T-helper 1 cell (primary cell): Measurements from ENCODE around the gene CES5A.
A peak's percentile ranks its signal among the peaks of the same experiment; 100 is the strongest.
"Not testable (repeated sequence)": the region's sequence is repeated elsewhere in the genome, so short reads cannot be mapped to it uniquely, and the experiment has no call there.

ENCODE experiments used
- DNase-seq, 5 donors: peaks; one replicate each; pipeline ENCODE4 v3.0.0-alpha.2; 2012 to 2020

Gene CES5A

DNA sequence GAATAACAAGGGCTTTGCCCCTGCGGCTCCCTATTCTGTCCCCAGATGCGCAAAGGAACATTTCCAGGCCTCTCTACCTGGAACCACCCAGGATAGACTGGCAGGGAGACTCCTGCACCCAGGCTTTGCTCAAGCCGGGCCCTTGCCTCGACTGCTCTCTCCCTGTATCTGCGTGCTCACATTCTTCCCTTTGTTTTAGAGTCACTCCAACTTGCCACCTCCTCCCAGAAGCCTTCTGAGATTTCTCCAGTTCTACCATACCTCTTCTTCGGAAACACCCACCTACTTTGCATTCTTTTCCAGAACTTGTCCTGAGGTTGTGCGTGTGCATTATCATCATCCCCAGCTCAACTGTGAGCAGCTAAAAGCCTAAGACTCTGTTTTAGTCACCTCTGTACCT lies 3.0 kb downstream of the CES5A start:
- DNase-seq = no peak

DNA sequence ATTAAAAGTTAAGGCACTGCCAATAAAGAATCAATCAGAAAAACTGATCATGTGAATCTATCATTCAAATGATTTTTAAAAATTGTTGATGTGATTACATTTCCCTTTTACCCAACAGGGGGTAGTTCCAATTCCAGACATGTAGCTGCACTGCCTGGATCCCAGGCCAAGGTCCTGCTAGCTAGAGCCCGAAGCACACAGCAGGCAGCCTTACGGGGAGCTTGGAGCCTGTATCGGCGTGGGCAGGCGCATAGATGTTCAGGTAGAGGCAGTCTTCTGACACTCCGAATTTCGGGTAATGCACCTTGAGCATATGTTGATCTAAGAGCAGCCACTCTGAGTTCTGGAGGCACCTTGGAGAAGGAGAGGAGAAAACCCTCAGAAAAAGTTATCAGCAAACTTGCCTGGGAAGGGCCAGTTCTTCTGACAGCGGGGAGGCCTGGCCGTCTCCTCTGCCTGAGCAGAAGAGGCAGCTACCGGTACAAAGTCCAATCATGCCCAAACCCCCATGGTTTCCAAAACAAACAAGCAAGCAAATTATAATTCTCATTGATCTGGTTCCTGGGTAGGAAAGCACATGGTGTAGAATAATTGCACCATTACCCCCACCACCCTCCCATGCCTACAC lies 3.6 kb downstream of the CES5A start:
- DNase-seq = no peak

DNA sequence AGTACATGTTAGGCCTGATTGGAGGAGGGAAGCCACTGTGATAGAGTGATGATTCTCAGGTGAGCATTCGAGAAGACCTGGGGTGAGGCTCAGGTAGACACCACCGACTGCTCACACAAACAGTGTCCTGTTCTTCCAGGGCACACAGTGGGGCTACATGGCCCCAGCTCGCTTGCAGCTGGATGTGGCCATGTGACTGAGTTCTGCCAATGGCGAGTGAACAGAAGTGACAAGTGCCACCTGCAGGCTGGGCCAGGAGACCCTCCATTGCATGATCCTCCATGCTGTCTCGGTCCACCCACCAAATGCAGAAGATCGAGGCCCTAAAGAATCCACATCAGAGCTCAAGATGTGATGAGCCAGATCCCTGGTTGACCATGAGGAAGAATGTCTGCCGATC lies 6.2 kb downstream of the CES5A start:
- DNase-seq = no peak

DNA sequence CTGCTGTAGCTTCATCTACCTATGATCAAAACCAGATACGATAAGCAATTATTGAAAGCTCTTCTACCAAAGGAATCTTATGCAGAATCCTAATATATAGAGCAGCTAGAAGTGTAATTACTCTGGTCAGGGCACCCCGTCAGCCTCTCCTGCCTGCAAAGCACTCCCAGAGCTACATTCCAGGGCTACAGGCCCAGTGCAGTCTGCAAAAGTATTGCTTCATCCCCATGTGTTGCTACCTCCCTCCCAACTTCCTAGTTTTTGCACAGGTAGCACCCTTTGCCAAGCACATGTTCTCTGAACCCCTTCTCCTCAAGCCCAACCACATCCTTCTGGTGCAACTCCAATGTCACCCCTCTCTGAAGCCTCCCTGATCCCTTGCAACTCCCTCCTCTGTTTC lies 7.0 kb downstream of the CES5A start:
- no peak for DNase-seq

DNA sequence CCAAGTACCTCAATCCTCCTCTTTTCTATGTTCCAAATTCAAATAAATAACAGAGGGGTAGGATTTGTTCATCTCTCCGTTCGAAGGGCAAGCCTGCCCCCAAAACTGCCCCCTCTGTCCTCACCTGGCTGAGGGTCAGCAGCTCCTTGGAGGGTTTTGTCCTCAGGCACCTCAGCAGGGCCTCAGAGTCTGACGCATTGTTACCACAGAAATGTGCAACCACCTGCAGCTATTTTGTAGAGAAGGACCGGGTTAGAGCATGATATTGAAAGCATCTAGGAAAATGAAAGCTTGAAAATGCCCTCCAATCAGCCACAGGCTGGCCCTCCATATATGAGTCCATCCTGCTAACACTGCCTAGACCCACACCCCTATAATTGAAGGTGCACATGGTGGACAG lies 13.9 kb downstream of the CES5A start:
- DNase-seq = no peak

DNA sequence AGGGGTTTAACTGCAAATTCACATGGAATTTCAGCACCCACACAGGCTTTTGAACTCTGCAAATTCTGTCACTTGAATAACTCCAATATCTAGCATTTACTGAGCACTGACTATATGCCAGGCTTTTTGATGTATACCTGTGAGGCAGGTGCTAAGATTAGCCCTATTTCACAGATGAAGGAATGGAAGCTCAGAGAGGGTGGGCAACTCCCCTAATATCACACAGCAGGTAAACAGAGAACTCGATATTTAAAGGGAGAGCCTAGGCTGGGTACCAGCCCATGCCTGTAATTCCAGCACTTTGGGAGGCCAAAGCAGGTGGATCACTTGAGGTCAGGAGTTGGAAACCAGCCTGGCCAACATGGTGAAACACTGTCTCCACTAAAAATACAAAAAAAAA lies 17.5 kb downstream of the CES5A start:
- not testable (repeated sequence) for DNase-seq

DNA sequence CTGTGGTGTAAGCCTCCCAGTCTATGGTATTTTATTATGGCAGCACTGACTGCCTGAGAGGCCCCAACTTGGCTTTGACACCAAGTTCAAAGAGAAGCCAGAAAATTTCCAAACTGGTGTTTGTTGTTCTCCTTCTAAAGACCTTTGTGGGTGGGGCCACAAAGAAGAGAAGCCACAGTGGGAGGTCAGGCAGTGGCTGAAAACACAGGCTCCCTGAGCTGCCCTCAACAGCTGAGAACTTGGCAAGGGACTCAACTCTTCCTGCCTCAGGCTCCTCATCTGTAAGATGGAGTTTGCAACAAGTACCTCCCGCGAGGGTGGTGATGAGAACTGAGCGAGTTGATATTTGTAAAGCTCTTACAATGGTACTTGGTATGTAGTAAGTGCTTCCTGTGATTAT lies 18.2 kb downstream of the CES5A start:
- DNase-seq = no peak

DNA sequence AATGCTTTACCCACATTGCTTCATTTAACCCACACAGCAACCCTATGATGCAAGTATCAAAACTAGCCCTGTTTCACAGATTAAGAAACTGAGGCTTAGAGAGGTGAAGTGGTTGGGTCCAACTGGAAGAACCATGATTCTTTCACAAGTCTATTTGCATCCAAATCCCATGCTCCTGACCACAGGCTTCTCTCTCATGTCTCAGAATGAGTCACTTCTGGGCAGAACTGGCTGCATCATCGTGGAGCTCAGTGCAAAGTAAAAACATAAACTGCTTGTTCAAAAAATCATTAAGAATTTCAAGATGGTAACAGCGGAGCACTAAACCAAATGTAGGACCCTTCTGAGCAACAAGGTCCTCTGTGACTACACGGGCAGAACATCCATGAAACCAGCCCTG lies 22.1 kb downstream of the CES5A start:
- no peak for DNase-seq

DNA sequence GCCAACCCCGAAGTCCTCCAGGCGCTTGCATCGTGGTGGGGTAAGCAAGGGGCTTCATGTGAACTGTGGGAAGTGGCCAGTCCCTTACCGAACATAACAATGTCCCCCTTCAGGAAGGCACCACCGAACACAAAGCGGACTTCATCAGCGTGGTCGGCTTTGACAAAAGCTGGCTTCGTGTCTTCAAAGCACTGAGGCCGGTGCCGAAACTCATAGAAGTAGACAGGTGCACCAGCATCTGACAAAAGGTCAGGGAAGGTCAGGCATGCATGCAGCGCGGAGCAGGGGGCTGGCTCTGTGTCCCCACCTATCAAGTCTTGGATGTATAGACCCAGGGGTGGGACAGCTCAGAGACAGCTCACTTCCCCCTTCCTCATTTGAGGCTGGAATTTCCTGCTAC lies 25.6 kb downstream of the CES5A start:
- no peak for DNase-seq

DNA sequence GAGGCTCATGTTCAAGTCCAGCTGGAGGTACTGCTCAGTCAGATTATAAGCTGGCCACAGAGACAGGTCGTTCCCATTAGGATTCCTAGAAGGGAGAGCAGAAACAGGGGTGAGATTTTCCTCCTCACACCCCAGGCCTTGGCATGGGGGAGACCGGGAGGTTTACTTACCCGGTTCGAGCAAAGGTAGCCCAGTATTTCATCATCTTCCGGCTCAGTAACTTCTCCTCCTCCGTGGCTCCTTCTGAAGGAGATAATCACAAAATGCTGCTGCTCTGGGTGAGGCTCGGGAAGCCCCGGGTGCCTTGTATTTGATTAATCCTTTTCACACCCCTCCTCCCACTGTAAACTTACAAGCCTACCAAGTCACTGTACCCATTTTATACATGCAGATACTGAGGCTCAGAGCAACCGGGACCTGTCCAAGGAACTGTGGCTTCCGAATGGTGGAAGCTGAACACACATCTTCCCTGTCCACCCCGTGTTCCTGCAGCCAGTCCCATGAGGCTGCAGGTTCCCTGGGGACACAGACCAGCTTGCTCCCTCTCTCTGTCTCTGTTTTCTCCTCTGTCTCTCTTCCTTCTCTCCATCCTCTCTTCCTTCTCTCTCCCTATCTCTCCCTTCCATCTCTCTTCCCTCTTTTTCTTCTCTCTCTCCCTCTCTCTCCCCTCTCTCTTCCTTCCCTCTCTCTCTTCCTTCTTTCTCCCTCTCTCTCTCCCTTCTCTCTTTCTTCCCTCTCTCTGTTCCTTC lies 28.4 kb downstream of the CES5A start:
- DNase-seq = no peak

DNA sequence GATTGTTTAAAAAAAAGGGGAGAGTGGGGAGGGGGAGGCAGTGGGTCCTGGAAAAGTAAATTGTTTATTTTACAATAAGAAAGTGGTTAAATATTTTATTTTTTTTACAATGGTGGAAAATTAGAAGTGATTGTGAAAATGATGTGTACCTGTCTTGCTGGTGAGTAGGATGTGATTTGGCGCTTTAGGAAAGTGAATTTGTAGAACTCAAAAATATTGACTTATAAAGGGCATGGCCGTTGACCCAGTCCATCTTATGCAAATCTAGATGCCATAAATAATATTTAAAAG lies 32.1 kb downstream of the CES5A start:
- DNase-seq = no peak

DNA sequence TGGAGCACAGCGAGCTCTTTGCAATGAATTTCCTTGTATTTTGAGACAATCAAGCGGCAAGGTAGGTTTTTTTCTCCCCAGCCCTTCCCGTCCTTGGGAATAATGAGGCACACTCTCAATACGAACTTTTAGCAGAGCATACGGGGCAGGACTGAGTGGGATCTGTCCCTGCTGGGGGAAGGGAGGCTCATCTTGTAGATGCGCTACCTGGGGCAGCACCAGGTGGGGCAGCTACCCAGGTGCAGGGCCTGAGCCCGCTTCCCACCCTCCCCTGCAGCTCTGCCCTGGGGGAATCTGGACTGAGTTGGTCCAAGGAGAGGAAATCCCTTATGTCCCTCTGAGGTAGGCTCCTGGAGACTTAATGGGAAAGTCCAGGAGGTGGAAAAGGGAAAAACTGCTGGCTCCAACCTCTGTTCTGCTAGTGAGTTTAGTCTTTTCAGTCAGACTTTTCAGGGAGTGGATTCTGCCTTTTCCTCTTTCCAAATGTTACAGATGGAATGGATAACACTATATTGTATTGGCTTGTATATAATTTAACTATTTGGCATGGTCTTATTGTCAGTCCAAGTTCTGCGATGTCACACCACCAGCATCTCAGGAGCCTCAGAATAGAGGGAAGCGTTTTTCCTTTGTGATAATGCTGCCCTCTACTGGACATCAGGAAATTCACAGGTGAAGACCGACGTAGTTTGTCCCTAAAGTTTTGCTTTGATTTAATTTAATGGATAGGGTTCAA lies 32.6 kb downstream of the CES5A start:
- DNase-seq = peak in 2 of 5 donors; percentile 13 to 26

DNA sequence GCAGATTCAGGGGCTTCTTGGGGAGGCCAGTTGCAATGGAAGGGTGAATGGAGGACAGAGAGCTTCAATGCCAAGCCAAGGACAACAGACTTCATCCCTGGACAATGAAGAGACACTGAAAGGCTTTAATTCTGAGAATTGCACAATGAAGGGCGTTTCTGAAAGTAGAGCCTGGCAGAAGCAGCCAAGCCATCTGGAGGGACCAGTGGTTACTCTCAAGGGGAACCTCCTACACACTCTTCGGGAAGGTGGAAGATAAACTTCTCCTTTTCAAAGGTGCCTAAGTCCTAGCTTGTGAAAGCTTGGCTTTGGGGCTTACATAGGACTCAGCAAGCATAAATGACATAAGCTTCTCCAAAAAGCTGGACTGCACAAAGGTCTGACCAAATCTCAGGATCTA lies 36.1 kb downstream of the CES5A start:
- DNase-seq = no peak

DNA sequence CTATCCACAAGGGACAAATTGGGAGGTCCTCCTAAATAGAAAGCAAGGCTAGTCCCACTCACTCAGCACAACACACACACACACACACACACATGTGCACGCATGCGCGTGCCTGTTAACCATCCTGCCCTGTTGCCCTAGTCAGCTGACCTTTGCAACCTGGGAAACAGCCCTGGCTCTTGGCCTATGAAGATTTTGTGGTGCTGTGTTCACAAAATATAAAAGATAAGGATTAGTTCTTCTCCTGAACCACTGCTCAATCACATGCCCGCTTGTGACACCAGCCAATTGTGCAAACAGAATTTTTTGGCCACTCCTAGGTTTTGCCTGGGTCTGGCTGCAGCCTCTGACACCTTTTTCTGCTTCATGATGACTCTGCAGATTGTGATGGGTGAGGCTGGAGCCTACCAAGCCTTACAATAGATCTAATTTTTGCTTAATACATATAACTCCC lies 39.0 kb downstream of the CES5A start:
- no peak for DNase-seq

DNA sequence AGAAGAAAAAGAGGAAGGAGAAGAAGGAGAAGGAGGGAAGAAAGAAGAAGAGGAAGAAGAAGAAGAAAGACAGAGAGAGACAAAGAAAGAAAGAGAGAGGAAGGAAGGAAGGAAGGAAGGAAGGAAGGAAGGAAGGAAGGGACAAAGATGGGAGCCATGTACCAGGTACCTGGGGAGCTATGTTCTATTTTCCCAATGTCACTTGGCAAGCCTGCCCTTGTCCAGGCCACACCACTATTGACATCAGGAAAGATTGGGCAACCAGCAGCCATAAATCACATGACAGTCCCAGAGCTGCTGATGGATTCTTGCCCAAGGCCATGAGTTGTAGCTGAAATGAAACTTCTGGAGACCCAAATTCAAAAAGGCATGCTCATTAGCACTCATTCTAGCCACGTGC lies 39.6 kb downstream of the CES5A start:
- no peak for DNase-seq

DNA sequence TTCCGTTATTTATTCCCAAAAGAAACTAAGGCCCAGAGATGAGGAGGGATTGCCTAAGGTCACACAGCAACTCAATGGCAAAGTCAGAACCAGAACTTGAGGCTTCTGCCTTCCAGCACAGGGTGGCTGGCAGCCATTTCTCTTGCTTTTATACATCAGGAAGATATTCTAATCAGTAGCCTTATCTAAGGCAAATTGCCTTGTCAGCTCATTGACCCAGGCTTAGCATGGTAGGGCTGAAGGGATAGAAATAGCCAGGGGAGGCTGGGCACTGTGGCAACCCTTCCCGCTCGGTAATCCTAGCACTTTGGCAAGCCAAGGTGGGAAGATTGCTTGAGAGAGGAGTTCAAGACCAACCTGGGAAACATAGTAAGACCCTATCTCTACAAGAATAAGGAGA lies 40.0 kb downstream of the CES5A start:
- DNase-seq = not testable (repeated sequence)

DNA sequence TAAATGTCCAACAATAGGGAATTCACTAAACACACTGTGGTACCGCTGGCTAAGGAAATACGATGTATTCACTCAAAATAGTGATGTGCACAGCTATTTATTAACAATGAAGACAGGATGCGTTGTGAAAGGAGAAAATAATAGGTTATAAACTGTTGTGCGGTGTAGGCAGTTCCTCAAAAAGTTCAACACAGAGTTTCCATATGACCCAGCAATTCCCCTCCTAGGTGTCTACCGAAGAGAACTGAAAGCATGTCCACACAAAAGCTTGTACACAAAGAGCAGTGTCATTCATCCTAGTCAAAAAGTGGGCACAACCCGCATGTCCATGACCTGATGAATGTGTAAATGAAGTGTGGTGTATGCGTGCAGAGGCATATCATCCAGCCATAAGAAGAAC lies 41.1 kb downstream of the CES5A start:
- no peak for DNase-seq

DNA sequence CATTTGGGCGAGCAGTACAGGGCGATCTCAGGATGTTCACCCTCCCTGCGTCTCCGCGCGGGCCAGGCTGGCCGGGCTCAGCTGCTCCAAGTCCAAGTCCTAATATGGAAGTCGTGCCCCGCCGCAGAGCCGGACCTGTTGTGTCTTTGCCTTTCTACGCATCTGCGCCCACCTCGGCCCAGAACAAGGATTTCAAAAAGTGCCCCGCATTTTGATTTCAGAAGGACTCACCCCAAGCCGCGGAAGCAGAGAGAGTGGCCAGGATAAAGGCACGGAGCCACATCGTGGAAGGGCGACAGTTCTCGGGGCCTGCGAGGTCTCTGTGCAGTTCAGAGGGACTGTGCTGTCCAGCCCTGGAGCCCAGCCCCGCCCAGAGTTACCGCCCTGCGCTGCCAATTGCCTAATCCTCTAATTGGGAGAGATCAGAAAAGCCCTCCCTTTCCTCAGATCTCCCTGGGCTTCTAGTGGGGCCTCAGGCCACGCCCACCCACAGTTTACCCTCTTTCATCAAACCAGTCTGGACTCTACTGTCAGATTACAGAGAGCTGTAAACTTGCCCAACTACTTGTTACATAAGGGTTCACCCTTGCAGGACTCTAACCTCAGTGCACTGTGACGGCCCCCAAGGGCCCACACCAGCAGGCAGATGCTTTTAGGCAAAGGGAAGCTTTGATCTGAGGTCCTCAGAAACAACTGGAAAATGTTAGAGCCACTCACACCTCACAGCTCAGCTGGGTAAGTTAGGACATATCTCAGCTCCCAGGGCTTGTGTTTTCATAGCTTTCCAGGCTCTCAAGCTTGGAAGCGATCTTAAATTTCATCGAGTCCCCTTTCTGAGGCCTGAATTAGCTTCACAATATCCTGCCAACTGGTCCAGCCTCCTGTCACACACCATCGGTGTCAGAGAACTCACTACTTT lies 42.1 kb downstream of the CES5A start, which contains the start of gene CES1:
TSS of gene CES1 (minus strand) at position 324 of the 919 bp plus-strand sequence. CDS start at position 283, 41 bp downstream.
- DNase-seq = no peak

DNA sequence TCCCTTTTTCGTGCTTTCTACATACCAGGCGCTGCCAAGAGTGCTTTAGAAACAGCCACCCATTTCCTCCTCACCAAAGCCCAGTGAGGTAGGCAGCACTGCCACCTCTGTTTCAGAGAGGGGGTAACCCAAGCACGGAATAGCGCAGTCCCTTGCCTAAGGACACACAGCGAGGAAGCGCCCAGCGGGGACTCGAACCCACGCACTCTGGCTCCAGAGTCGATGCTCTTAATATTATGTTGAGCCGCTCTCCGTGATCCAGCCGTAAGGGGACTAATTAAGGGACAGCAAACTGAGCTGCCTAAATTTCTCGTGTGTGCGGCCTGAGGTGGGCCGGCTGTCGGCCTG lies 42.8 kb downstream of the CES5A start:
- DNase-seq = no peak

DNA sequence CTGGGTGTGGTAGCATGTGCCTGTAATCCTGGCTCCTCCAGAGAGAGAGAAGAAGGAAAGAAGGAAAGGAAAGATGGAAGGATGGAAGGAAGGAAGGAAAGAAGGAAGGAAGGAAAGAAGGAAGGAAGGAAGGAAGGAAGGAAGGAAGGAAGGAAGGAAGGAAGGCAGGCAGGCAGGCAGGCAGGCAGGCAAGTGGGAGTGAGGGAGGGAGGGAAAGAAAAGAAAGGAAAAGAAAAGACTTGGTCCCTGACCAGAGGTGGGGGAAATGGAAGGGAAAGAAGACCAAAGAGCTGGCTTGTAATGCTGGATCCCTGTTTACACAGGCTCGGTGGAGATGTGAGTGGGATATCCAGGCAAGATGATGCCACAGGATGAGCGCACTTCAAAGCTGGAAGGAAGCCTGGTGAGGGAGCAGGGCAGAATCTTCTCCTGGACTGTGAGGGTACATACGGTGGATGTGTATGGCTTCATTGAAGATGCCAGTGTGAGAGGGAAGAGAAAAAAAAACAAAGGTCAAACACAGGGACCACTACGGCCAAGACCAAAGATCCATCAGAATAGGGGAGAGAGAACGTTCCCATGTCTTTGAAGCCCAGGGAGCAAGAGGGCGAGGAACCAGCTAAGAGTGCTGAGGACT lies 44.4 kb downstream of the CES5A start:
- no peak for DNase-seq

DNA sequence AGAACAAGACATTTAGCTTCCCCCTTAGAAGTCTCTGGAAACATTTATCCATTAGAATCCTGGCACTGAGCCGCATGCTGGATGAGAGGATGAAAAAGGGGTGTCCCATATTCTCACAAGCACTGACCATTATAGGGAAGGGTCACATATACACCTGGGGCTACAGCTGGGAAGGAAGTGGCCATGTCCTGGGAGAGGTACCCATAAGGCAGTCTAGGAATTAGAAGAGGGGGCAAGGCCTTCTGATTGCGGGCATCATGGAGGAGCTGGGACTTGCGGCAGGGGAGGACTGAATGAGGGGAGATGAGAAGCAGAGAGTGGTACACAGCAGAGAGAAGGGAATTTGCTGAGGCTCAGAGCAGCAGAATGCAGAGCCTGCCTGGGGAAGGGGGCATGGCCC lies 45.9 kb downstream of the CES5A start:
- not testable (repeated sequence) for DNase-seq

DNA sequence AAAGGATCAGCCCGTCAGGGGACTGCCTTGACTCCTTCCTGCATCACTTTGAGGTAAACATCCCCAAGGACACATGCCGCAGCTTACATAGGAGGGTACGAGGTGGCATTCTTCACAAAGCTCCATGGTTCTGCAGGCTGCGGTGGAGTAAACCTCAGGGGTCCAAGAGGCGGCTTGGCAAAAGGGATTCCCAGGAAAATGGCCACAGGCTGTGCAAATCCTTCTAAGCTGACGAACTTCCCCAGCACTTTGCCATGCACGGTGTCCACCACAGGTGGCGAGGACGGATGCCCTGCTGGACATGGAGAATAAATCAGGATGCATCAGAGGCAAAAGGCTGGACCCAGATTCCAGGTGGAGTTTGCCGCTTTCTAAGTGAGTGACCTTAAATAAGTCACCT lies 46.5 kb downstream of the CES5A start:
- no peak for DNase-seq
